ENCODE data around the gene TMPRSS13.

TMPRSS13 gene

GRCh38 chr11:117910941-117911655, 18.1 kb downstream of the TMPRSS13 start:
- no peak for DNase-seq

- no peak for DNase-seq
These were observed 18.7 kb downstream of the TMPRSS13 start for GRCh38 chr11:117910525-117910924.

- DNase-seq = no peak
These were observed 19.4 kb downstream of the TMPRSS13 start for GRCh38 chr11:117909611-117910382.

- no peak for DNase-seq
These were observed 20.1 kb downstream of the TMPRSS13 start for GRCh38 chr11:117908959-117909610.

GRCh38 chr11:117908109-117908895, 20.9 kb downstream of the TMPRSS13 start:
- DNase-seq = no peak

- peak; percentile 96 for DNase-seq
These were observed 21.7 kb downstream of the TMPRSS13 start for GRCh38 chr11:117907276-117908108.

- DNase-seq = no peak
These were observed 22.5 kb downstream of the TMPRSS13 start for GRCh38 chr11:117906710-117907109.

GRCh38 chr11:117906126-117906525, 23.1 kb downstream of the TMPRSS13 start:
- peak; percentile 54 for DNase-seq

GRCh38 chr11:117905524-117905923, 23.7 kb downstream of the TMPRSS13 start:
- DNase-seq = no peak

GRCh38 chr11:117903505-117904382, 25.5 kb downstream of the TMPRSS13 start:
- no peak for DNase-seq

GRCh38 chr11:117902001-117902845, 27.0 kb downstream of the TMPRSS13 start:
- DNase-seq = no peak

GRCh38 chr11:117901601-117902000, 27.6 kb downstream of the TMPRSS13 start:
- DNase-seq = no peak

GRCh38 chr11:117900720-117901440, 28.3 kb downstream of the TMPRSS13 start:
- DNase-seq = no peak

GRCh38 chr11:117900121-117900648, 29.0 kb downstream of the TMPRSS13 start:
- no peak for DNase-seq

GRCh38 chr11:117898059-117898458, 31.1 kb downstream of the TMPRSS13 start:
- DNase-seq = no peak

GRCh38 chr11:117892651-117893050, 36.6 kb downstream of the TMPRSS13 start:
- DNase-seq = no peak

- DNase-seq = no peak
These were observed 37.8 kb downstream of the TMPRSS13 start for GRCh38 chr11:117891362-117891761.

- DNase-seq = no peak
These were observed 41.0 kb downstream of the TMPRSS13 start for GRCh38 chr11:117888139-117888566.
